ENCODE results near the gene OTOGL.
"Not testable (repeated sequence)": the region's sequence is repeated elsewhere in the genome, so short reads cannot be mapped to it uniquely, and the experiment has no call there.

OTOGL gene

GRCh38 chr12:80142640-80143039, 43.3 kb downstream of the OTOGL start:
- Histone ChIP-seq H3K27me3 (ENCODE audit: insufficient read depth, poor library complexity, severe bottlenecking) (no peaks in the 10 kb centered on the region), H3K27ac (replicated peaks) (no peak overlapping the region), H3K4me3 (replicated peaks; ENCODE audit: insufficient read depth, low read length) (no peak overlapping the region)
- no peak for TF ChIP-seq CTCF (IDR thresholded peaks at IDR 0.05; ENCODE audit: insufficient read depth, low read length)
- no peak for TF ChIP-seq GABPA (IDR thresholded peaks at IDR 0.05; ENCODE audit: low read depth)
- no peak for DNase-seq (ENCODE audit: low read depth in 1 of 2, low spot score in 1 of 2)

- no peak for DNase-seq (ENCODE audit: low read depth in 1 of 2, low spot score in 1 of 2)
- Histone ChIP-seq H3K4me3 (replicated peaks; ENCODE audit: insufficient read depth, low read length) (no peak overlapping the region), H3K27me3 (ENCODE audit: insufficient read depth, poor library complexity, severe bottlenecking) (no peaks in the 10 kb centered on the region), H3K27ac (replicated peaks) (no peak overlapping the region)
- TF ChIP-seq POLR2AphosphoS5 (IDR thresholded peaks at IDR 0.05; ENCODE audit: low read depth) (no peak), CTCF (IDR thresholded peaks at IDR 0.05; ENCODE audit: insufficient read depth, low read length) (no peak), REST (IDR thresholded peaks at IDR 0.05; ENCODE audit: insufficient replicate concordance, low read depth) (no peak), GABPA (IDR thresholded peaks at IDR 0.05; ENCODE audit: low read depth) (no peak), SPI1 (IDR thresholded peaks at IDR 0.05; ENCODE audit: borderline replicate concordance, low read depth) (no peak)
Observed at GRCh38 chr12:80143537-80143936, 44.2 kb downstream of the OTOGL start.

GRCh38 chr12:80149547-80150313, 50.4 kb downstream of the OTOGL start:
- not testable (repeated sequence) for H3K27ac ChIP-seq (replicated peaks); DNase-seq (ENCODE audit: low read depth in 1 of 2, low spot score in 1 of 2); H3K27me3 ChIP-seq (ENCODE audit: insufficient read depth, poor library complexity, severe bottlenecking); H3K4me3 ChIP-seq (replicated peaks; ENCODE audit: insufficient read depth, low read length)

GRCh38 chr12:80151131-80151530, 51.8 kb downstream of the OTOGL start:
- no peak for DNase-seq (ENCODE audit: low read depth in 1 of 2, low spot score in 1 of 2)
- H3K27me3 ChIP-seq (ENCODE audit: insufficient read depth, poor library complexity, severe bottlenecking): no peaks in the 10 kb centered on the region
- H3K4me3 ChIP-seq (replicated peaks; ENCODE audit: insufficient read depth, low read length): no peak overlapping the region
- no peak for TF ChIP-seq SPI1 (IDR thresholded peaks at IDR 0.05; ENCODE audit: borderline replicate concordance, low read depth)
- no peak for TF ChIP-seq REST (IDR thresholded peaks at IDR 0.05; ENCODE audit: insufficient replicate concordance, low read depth)
- no peak for TF ChIP-seq GABPA (IDR thresholded peaks at IDR 0.05; ENCODE audit: low read depth)
- no peak for TF ChIP-seq CTCF (IDR thresholded peaks at IDR 0.05; ENCODE audit: insufficient read depth, low read length)
- no peak for TF ChIP-seq POLR2AphosphoS5 (IDR thresholded peaks at IDR 0.05; ENCODE audit: low read depth)
- H3K27ac ChIP-seq (replicated peaks): no peak overlapping the region
